H1 (cell line): Measurements from ENCODE around the gene PRELID2.
"Not testable (repeated sequence)": the region's sequence is repeated elsewhere in the genome, so short reads cannot be mapped to it uniquely, and the experiment has no call there.

Source experiments
- CTCF ChIP-seq, 3 experiments: IDR thresholded peaks; 1 replicate in 2 of 3; 2 replicates in 1 of 3; pipeline versions ENCODE4 v1.5.1 to v1.6.1; 2011; ENCODE audit warnings: low read length in 3 of 3, mild to moderate bottlenecking in 3 of 3, inconsistent platforms in 2 of 3, low read depth in 1 of 3, moderate library complexity in 1 of 3; ENCODE audit not compliant: insufficient read depth in 1 of 3; ENCODE audit errors: control extremely low read depth in 1 of 3
- TF ChIP-seq, protein P1 (sequence below): IDR thresholded peaks from 2 replicates; pipeline ENCODE4 v1.6.1; 2011; ENCODE audit warnings: low read depth, mild to moderate bottlenecking, low read length; ENCODE audit not compliant: insufficient read depth
- TF ChIP-seq, protein P2 (sequence below): IDR thresholded peaks from 2 replicates; pipeline ENCODE4 v1.6.1; 2011; ENCODE audit warnings: low read length, improper control_type of control experiment

- TF ChIP-seq, protein P1, sequence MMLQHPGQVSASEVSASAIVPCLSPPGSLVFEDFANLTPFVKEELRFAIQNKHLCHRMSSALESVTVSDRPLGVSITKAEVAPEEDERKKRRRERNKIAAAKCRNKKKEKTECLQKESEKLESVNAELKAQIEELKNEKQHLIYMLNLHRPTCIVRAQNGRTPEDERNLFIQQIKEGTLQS = not testable (repeated sequence)
- TF ChIP-seq, protein P2, sequence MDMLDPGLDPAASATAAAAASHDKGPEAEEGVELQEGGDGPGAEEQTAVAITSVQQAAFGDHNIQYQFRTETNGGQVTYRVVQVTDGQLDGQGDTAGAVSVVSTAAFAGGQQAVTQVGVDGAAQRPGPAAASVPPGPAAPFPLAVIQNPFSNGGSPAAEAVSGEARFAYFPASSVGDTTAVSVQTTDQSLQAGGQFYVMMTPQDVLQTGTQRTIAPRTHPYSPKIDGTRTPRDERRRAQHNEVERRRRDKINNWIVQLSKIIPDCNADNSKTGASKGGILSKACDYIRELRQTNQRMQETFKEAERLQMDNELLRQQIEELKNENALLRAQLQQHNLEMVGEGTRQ = not testable (repeated sequence)
- not testable (repeated sequence) for TF ChIP-seq CTCF (IDR thresholded peaks at IDR 0.05; ENCODE audit: control extremely low read depth in 1 of 3, insufficient read depth in 1 of 3, low read depth in 1 of 3, low read length in 3 of 3)
These were observed 1.1 kb upstream of the PRELID2 start for GRCh38 chr5:145836241-145836640.
